Measurements from ENCODE around the gene CTIF.

The CTIF gene

GRCh38 chr18:48736321-48737260 is 197.8 kb downstream of the CTIF start:
- no peak for DNase-seq

DNA sequence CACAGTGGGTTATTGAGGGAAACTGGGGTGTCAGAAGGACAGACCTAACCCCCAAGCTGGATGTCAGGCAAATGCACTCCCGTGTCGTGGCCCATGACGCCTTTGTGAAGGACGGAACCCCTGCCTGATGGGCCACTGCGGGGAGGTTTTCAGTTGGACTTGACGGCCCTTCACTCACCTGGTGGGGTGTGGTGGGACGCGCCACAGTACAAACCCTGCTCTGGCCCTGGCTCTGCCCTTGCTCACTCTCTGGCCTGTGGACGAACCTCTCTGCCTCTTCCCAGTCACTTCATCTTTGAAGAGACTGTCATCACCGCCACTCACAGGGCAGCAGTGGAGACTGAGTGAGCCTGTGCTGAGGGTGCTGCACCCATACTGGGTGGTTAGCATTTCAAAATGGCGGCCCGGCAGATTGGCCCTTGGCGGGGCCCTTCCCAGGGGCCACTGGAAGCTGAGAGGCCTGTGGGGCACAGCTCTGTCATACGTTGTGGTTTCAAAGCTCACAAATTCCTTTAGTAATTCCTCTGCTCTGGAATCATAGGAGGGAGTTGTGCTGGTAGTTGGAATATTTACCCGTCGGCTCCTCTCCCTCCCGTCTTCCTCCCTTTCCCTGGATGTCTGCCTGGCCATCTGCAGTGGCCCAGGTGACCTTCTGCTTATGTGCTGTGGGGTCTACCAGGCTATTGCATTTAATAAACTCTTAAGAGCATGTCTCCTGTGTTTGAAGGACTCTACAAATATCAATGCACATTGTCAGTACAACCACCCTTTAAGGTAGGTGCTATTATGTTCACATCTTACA is 200.6 kb downstream of the CTIF start:
- DNase-seq: no peak

DNA sequence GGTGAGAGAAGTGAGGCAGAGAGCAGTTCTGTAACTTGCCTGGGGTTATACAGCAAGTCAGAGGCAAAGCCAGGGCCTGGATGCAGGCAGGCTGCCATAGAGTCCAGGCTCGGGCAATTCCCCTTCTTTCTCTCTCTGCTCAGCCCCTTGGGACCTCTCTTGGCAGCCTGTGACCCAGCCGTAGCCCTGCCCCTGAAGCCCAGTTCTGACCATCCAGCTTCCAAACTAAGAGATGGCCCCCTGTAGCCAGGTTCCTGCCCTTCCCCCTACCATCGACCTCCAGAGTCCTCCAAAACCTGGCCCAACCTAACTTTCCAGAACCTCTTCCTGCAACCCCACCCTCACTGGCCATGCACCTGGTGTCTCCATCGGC is 201.2 kb downstream of the CTIF start:
- no peak for DNase-seq

- no peak for DNase-seq
Observed at GRCh38 chr18:48740851-48741485, 202.1 kb downstream of the CTIF start.

GRCh38 chr18:48741866-48742265 is 203.0 kb downstream of the CTIF start:
- DNase-seq: no peak

- DNase-seq: no peak
Observed at GRCh38 chr18:48742304-48742703, 203.5 kb downstream of the CTIF start.

GRCh38 chr18:48742706-48743475 is 204.1 kb downstream of the CTIF start:
- no peak for DNase-seq

- DNase-seq: no peak
Observed at GRCh38 chr18:48743886-48744285, 205.1 kb downstream of the CTIF start.

GRCh38 chr18:48745293-48745692 is 206.5 kb downstream of the CTIF start:
- DNase-seq: no peak

DNA sequence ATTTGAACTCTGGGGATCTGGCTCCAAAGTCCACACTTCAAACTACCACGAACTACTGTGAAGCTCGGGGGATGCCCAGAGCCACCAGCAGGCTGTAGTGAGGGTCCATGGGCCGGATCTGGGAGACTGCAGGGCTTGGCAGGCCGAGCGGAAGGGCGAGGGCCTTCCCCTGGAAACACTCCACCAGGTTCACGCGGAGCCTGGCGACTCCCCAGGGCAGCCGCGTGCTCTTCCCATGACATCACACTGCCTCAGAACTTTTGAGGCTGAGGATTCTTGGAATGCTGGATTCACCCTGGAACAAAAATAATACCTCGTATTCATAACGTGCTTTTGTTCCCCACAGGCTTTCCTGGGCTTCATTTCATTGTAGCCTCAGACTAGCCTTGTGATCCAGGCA is 210.9 kb downstream of the CTIF start:
- no peak for DNase-seq

DNA sequence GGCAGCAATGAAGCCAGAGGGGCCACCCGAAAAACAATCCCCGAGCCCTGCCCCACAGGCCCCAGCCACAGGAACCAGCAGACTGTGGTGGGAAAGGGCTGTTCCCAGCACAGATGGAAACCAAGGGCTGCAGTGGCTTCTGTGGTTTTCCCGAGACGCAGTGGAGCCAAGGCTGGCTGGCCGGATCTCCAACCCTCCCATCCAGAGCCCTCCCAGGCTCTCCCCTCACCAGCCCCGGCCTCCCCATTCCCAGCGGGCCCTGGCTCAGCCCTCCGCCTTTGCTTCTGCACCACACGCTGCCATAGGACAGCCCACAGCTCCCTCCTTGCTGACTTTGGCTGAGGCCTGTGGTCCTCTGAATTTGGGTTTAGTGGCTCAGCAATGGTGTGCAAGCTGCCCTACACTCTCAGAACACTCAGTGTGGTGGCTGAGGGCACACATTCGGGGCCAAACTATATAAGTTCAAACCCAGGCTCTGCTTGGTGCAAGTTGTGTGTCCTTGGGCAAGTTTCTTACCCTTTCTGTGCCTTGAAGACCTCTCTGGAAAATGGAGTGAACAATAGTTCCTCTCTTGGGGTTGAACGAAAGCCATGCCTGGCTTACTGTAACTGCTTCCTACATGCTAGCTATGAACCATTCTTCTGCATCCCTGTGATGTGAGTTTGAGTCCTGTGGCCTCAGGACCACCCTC is 211.8 kb downstream of the CTIF start:
- no peak for DNase-seq

GRCh38 chr18:48751727-48752468 is 213.1 kb downstream of the CTIF start:
- DNase-seq: no peak

- no peak for DNase-seq
Observed at GRCh38 chr18:48752478-48752877, 213.6 kb downstream of the CTIF start.

DNA sequence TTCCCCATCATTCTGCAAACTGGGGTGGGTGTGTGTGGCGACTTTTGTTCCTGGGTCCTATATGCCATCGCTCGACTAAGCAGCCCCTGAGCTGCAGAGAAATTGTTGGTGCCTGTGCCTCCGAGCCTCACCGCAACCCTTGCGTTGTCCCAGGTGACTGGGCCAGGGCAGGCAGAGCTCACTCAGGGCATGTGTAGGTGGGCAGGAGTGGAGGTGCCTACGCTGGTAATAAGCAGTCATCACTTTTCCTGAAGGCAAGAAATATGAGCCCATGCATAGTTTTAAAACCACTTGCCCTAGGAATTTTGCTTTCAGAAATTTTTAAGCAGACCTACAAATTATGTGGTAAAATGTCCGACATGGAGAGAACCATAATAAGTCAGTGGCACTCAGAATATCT is 214.1 kb downstream of the CTIF start:
- no peak for DNase-seq

- DNase-seq: no peak
Observed at GRCh38 chr18:48753691-48754090, 214.9 kb downstream of the CTIF start.

GRCh38 chr18:48754559-48754958 is 215.7 kb downstream of the CTIF start:
- DNase-seq: no peak

DNA sequence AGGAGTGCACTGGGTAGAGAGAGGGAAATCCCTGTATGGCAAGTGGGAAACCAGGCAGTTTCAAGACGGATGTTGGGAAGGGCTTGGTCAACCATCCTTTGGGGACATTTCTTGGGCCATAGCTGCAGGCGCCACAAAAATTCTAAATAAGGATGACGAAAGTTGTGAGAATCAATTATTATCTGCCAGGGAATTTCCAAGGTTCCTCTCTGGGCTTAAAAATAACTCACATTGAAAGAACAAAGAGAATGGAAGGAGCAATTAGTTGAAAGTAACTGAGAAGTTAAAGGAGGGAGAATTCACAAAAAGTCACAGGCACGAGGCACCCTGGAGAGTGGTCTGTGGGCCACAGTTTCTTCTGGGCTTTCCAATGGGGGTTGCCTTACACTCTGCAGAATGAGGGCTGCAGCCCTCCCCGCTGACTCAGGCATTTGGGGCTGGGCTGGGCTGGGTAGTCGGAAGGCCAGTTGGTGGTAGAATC is 216.2 kb downstream of the CTIF start:
- DNase-seq: no peak

- no peak for DNase-seq
Observed at GRCh38 chr18:48756511-48757226, 217.8 kb downstream of the CTIF start.

- DNase-seq: no peak
Observed at GRCh38 chr18:48757367-48757766, 218.5 kb downstream of the CTIF start.

- DNase-seq: no peak
Observed at GRCh38 chr18:48757906-48758305, 219.1 kb downstream of the CTIF start.

DNA sequence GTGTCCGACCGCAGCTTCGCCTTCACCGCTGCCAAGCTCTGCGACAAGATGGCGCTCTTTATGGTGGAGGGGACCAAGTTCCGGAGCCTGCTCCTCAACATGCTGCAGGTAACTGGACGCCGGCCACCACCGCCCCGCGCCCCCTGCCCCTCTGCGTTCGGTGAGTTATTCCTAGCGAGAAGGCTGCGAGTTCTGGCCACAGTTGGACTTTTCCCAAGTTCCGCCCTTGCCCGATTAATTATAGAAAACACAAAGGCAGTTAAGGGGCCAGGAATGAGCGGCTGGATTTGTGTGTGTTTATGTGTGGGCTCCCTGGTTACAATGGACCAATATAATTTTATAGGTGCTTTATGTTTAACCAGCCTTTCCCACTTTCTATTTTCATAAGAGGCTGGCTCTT is 222.8 kb downstream of the CTIF start:
- no peak for DNase-seq
